Ectodermal cell (in vitro differentiated cells): ENCODE measurements around the gene ACIN1.
A peak's percentile ranks its signal among the peaks of the same experiment; 100 is the strongest.

Source experiments
- H3K27ac ChIP-seq: 2 replicates; pipeline ENCODE4 v1.7.0; 2013; ENCODE audit warnings: mild to moderate bottlenecking, low read depth, low read length; ENCODE audit not compliant: insufficient read depth, poor library complexity, severe bottlenecking
- H3K27me3 ChIP-seq: 2 replicates; pipeline ENCODE4 v1.7.0; 2013; ENCODE audit warnings: mild to moderate bottlenecking, low read length; ENCODE audit not compliant: insufficient read depth, control insufficient read depth, poor library complexity, severe bottlenecking
- H3K36me3 ChIP-seq: one replicate; pipeline ENCODE4 v1.7.0; 2013; ENCODE audit warnings: low read length; ENCODE audit not compliant: control insufficient read depth, insufficient read depth
- H3K4me1 ChIP-seq: one replicate; pipeline ENCODE4 v1.7.0; 2013; ENCODE audit warnings: low read length; ENCODE audit not compliant: control insufficient read depth, insufficient read depth
- H3K4me3 ChIP-seq: 2 replicates; pipeline ENCODE4 v1.7.0; 2013; ENCODE audit warnings: low read depth, low read length, control low read depth; ENCODE audit not compliant: insufficient read depth
- H3K9me3 ChIP-seq: 2 replicates; pipeline ENCODE4 v1.7.0; 2013; ENCODE audit warnings: mild to moderate bottlenecking, low read length, moderate library complexity; ENCODE audit not compliant: control insufficient read depth
- WGBS, 2 experiments: methylation state at CpG; one replicate each; pipeline ENCODE4 v1.1.7; 2013; ENCODE audit warnings: missing lambda C conversion rate in 2 of 2; 5-methylcytosine and 5-hydroxymethylcytosine counted together

The ACIN1 gene

DNA sequence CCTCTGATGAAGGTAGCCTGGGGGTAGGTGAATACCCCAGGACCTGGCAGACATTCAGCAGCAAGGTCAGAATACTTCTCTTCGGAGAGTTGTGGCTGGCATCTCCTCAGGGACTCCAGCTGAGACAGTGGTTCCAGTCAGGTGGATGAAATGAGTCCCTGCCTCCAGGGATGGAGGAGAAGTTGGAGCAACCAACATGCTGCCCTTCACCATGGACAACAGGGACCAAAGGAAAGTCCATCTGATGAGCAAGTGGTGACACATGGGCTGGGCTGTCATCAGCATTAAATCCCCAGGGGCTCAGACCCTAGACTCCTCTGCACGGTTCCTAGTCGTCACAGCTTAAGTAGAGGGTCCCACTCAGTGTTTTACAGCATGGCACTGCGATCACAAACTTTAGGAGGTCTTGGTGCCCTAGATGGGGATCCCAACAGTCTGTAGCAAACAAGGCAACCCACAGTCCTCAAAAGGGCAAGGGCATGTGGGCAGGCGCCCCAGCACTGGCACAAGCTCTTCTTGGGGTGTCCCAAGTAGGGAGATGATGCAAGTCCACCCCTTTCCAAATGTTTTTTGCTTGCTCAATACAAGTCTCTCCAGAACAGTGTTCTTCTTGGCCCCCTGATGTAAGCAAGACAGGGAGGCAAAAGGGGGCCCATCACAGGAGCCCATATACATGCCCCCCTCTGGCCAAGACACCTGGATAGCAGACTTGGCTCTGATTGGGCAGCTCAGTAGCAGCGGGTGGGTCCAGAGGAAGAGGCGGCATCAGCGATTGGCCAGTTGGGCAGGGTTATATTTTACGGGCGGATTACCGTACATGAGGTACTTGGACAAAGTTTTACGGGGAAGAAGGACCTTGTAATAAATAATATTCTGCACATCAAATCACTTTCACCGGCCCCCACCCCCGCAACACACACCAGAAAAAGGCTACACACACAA, 26.8 kb downstream of the ACIN1 start:
- Histone ChIP-seq H3K9me3 (no peaks in the 10 kb centered on the region), H3K4me3 (peak overlapping the region; percentile 18), H3K4me1 (peaks cover 40% of the 10 kb centered on the region), H3K27ac (no peak overlapping the region), H3K36me3 (peaks cover 52% of the 10 kb centered on the region), H3K27me3 (no peaks in the 10 kb centered on the region)
- WGBS, 2 experiments = 92 to 94% methylated on average over 14 of the region's 14 CpGs

GRCh38 chr14:23066855-23067744, 27.8 kb downstream of the ACIN1 start:
- no peak overlapping the region for H3K27ac ChIP-seq
- no peaks in the 10 kb centered on the region for H3K9me3 ChIP-seq
- no peaks in the 10 kb centered on the region for H3K27me3 ChIP-seq
- peaks cover 58% of the 10 kb centered on the region for H3K36me3 ChIP-seq
- 94 to 95% methylated on average over 19 to 21 of the region's 23 CpGs for WGBS, 2 experiments
- peaks cover 37% of the 10 kb centered on the region for H3K4me1 ChIP-seq
- H3K4me3 ChIP-seq = no peak overlapping the region

GRCh38 chr14:23066368-23066767, 28.6 kb downstream of the ACIN1 start:
- Histone ChIP-seq H3K4me3 (no peak overlapping the region), H3K4me1 (peaks cover 31% of the 10 kb centered on the region), H3K27me3 (no peaks in the 10 kb centered on the region), H3K36me3 (peaks cover 61% of the 10 kb centered on the region), H3K27ac (no peak overlapping the region), H3K9me3 (no peaks in the 10 kb centered on the region)
- WGBS, 2 experiments = 88 to 97% methylated on average over 3 of the region's 3 CpGs

- Histone ChIP-seq H3K27ac (no peak overlapping the region), H3K36me3 (peaks cover 76% of the 10 kb centered on the region), H3K4me3 (no peak overlapping the region)
Observed at GRCh38 chr14:23063601-23064000, 31.3 kb downstream of the ACIN1 start.

DNA sequence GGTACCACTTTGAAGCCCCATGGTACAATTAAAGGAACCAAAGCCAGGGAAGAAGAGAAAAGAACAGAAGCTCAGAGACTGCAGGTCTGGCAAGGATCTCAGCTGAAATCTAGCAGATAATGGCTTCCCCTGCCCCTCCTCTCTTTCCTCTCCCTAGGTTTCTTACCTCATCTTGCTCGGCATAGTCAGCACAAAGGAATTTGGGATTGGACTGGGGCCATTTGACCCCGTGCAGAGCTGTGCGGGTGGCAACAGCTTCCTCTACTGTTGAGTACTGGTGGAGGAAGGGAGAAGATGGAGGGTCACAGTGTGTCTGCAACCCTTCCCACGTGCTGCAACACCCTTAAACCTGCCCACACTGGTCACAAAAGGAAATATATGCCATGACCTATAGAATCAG, 32.9 kb downstream of the ACIN1 start:
- Histone ChIP-seq H3K27ac (no peak overlapping the region), H3K27me3 (no peaks in the 10 kb centered on the region), H3K4me1 (peaks cover 4% of the 10 kb centered on the region), H3K9me3 (no peaks in the 10 kb centered on the region), H3K36me3 (peaks cover 64% of the 10 kb centered on the region), H3K4me3 (no peak overlapping the region)
- WGBS, 2 experiments = 84 to 87% methylated on average over 4 of the region's 4 CpGs

More at GRCh38 chr14:23063601-23064000, 31.3 kb downstream of the ACIN1 start:
- no peaks in the 10 kb centered on the region for H3K9me3 ChIP-seq
- peaks cover 19% of the 10 kb centered on the region for H3K4me1 ChIP-seq
- no peaks in the 10 kb centered on the region for H3K27me3 ChIP-seq
- 96 to 97% methylated on average over 5 of the region's 5 CpGs for WGBS, 2 experiments

DNA sequence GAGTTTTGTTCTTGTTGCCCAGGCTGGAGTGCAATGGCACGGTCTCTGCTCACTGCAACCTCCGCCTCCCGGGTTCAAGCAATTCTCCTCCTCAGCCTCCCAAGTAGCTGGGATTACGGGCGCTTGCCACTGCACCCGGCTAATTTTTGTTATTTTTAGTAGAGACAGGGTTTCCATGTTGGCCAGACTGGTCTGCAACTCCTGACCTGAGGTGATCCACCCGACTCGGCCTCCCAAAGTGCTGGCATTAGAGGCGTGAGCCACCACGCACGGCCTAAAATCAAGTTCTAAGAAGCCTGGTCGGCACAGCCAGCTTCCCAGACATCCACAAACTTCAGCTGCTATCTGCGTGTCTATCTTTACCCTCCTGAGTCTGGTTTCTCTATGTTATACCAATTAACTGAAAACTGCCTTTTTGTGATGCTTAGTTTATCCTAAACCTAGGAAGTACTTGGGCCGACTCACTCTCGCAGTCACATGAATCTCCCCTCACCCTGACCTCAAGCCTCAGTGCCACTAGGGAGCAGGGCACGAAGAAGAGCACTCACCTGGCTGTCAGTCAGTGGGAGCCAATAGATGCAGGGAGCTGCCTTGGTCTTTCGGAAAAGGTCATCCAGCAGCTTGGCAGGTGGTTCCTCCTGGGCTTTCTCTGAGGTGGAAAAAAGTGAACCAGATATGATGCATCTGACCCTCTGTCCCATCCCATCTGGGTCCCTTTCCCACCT, 34.2 kb downstream of the ACIN1 start:
- Histone ChIP-seq H3K9me3 (no peaks in the 10 kb centered on the region), H3K27ac (no peak overlapping the region), H3K4me3 (no peak overlapping the region), H3K27me3 (no peaks in the 10 kb centered on the region), H3K4me1 (peaks cover under 1% of the 10 kb centered on the region), H3K36me3 (peaks cover 54% of the 10 kb centered on the region)
- WGBS, 2 experiments = 94 to 96% methylated on average over 17 of the region's 17 CpGs

DNA sequence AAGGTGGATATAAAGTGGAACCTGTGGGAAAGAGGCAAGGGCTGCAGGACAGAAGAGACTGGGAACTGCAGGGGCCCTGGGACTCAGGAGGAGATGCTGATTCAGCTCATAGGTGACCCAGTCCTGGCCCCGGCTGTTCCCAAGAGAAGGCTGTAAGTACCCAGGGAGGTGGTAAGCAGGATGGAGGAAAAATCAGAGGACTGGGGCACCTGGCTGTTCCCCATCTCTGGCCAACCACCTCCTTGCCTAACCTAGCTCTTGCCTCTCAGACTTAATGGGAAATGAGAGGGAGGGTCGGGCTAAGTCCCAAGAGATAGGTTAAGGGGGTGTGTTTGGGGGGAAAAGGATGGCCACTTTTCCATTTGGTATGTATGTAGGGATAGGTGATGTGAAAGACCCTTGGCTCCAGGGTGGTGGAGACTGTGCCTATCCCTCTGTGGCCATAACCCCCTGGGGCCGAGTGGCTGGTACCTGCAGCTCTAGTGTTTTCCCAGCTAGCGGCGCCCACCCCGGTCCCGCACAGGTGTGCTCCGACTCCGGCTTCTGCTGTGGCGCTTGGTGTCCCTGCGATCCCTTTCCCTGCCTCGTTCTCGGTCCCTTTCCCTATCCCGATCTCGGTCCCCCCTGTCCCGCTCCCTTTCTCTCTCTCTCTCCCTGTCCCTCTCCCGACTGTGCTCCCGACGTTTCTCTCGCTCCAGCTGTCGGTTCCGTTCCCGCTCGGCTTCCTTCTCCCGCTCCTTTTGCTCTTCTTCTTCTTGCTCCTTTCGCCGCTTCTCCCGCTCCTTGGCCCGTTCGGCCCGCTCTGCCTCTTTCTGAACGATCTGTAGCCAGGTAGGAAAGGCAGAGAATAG, 36.1 kb downstream of the ACIN1 start:
- H3K27me3 ChIP-seq = no peaks in the 10 kb centered on the region
- H3K4me3 ChIP-seq = no peak overlapping the region
- no peak overlapping the region for H3K27ac ChIP-seq
- WGBS, 2 experiments = 93% methylated on average over 32 of the region's 32 CpGs
- H3K9me3 ChIP-seq = no peaks in the 10 kb centered on the region
- peaks cover 36% of the 10 kb centered on the region for H3K36me3 ChIP-seq
- H3K4me1 ChIP-seq = peaks cover 4% of the 10 kb centered on the region

DNA sequence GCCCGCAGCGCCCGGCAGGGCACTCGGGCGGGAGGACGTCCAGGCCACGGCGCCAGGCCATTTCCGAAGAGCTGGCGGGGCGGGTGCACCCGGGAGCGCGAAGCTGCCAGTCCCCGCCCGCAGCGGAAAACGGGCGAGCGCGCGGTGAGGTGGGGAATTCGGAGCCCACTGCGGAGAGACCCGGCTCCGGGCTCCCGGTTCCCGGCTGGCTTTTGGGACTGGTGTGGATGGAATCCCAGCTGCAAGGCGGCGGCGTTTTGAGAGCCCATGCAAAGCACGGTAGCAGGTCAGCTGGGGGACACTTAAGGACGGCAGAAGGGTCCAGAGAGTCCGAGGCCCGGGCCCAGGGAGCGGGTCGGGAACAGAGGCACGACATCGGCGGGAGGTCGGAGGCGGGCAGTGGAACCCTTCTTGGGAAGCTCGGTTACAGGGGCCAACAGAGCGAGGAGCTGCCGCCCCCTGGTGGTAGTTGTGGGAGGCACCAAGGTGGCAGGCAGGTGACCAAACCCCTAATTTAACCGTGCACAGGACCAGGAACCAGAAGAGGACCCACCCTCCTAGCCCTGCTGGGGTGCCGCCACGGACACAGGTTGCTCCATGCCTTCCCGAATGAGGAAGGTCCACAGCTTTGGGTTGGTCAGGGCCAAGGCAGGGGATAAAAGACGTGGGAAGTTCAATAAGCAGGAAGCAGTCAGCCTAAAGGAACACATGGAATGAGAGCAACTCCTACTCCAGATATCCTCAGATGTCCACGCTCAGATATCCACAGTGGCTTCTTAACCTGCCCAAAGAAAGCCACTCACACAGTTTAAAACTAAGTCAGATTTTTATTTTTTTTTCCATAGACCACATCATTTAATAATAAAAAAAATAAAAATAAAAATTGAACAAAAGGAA, 36.9 kb downstream of the ACIN1 start:
- Histone ChIP-seq H3K27me3 (no peaks in the 10 kb centered on the region), H3K36me3 (peaks cover 28% of the 10 kb centered on the region), H3K4me3 (peak overlapping the region; percentile 68), H3K9me3 (no peaks in the 10 kb centered on the region), H3K4me1 (peaks cover 4% of the 10 kb centered on the region), H3K27ac (peak overlapping the region; percentile 93)
- WGBS, 2 experiments = 2 to 3% methylated on average over 51 of the region's 51 CpGs
